ENCODE measurements around the gene CCDC88A.
A peak's percentile ranks its signal among the peaks of the same experiment; 100 is the strongest.
"Not testable (repeated sequence)": the region's sequence is repeated elsewhere in the genome, so short reads cannot be mapped to it uniquely, and the experiment has no call there.

Gene CCDC88A

GRCh38 chr2:55330541-55331297 is 88.9 kb downstream of the CCDC88A start:
- H3K4me1 Mint-ChIP-seq (ENCODE audit: low read depth) = no peaks in the 10 kb centered on the region
- no peaks in the 10 kb centered on the region for H3K27me3 Mint-ChIP-seq (ENCODE audit: low read depth)
- no peak overlapping the region for H3K27ac Mint-ChIP-seq
- peaks cover 2% of the 10 kb centered on the region for H3K36me3 Mint-ChIP-seq (ENCODE audit: low read depth)
- H3K9me3 Mint-ChIP-seq = no peaks in the 10 kb centered on the region
- no peak overlapping the region for H3K4me3 Mint-ChIP-seq

- no peaks in the 10 kb centered on the region for H3K9me3 Mint-ChIP-seq
- no peaks in the 10 kb centered on the region for H3K27me3 Mint-ChIP-seq (ENCODE audit: low read depth)
- H3K36me3 Mint-ChIP-seq (ENCODE audit: low read depth) = peaks cover 2% of the 10 kb centered on the region
These were observed 92.0 kb downstream of the CCDC88A start for GRCh38 chr2:55327470-55328230.

GRCh38 chr2:55314985-55315384 is 104.7 kb downstream of the CCDC88A start:
- H3K27ac Mint-ChIP-seq = no peak overlapping the region
- no peaks in the 10 kb centered on the region for H3K9me3 Mint-ChIP-seq
- H3K4me1 Mint-ChIP-seq (ENCODE audit: low read depth) = peaks cover 7% of the 10 kb centered on the region
- no peaks in the 10 kb centered on the region for H3K36me3 Mint-ChIP-seq (ENCODE audit: low read depth)
- H3K27me3 Mint-ChIP-seq (ENCODE audit: low read depth) = no peaks in the 10 kb centered on the region
- no peak overlapping the region for H3K4me3 Mint-ChIP-seq

More at GRCh38 chr2:55327470-55328230, 92.0 kb downstream of the CCDC88A start:
- H3K4me3 Mint-ChIP-seq = no peak overlapping the region
- no peak overlapping the region for H3K27ac Mint-ChIP-seq
- no peaks in the 10 kb centered on the region for H3K4me1 Mint-ChIP-seq (ENCODE audit: low read depth)

- Mint-ChIP-seq H3K36me3 (ENCODE audit: low read depth) (no peaks in the 10 kb centered on the region), H3K4me1 (ENCODE audit: low read depth) (peaks cover 11% of the 10 kb centered on the region), H3K9me3 (no peaks in the 10 kb centered on the region), H3K27me3 (ENCODE audit: low read depth) (no peaks in the 10 kb centered on the region), H3K4me3 (no peak overlapping the region), H3K27ac (no peak overlapping the region)
These were observed 108.2 kb downstream of the CCDC88A start for GRCh38 chr2:55311444-55311870.

- Mint-ChIP-seq H3K9me3 (no peaks in the 10 kb centered on the region), H3K4me1 (ENCODE audit: low read depth) (peaks cover 11% of the 10 kb centered on the region), H3K27me3 (ENCODE audit: low read depth) (no peaks in the 10 kb centered on the region), H3K27ac (no peak overlapping the region), H3K36me3 (ENCODE audit: low read depth) (no peaks in the 10 kb centered on the region), H3K4me3 (no peak overlapping the region)
These were observed 110.2 kb downstream of the CCDC88A start for GRCh38 chr2:55309446-55309845.

- Mint-ChIP-seq H3K36me3 (ENCODE audit: low read depth) (no peaks in the 10 kb centered on the region), H3K9me3 (no peaks in the 10 kb centered on the region), H3K4me3 (no peak overlapping the region)
These were observed 117.4 kb downstream of the CCDC88A start for GRCh38 chr2:55302241-55302640.

GRCh38 chr2:55301277-55301676 is 118.4 kb downstream of the CCDC88A start:
- H3K9me3 Mint-ChIP-seq = no peaks in the 10 kb centered on the region
- no peak overlapping the region for H3K27ac Mint-ChIP-seq
- H3K36me3 Mint-ChIP-seq (ENCODE audit: low read depth) = no peaks in the 10 kb centered on the region

More at GRCh38 chr2:55302241-55302640, 117.4 kb downstream of the CCDC88A start:
- H3K27ac Mint-ChIP-seq = no peak overlapping the region
- peaks cover 3% of the 10 kb centered on the region for H3K27me3 Mint-ChIP-seq (ENCODE audit: low read depth)
- H3K4me1 Mint-ChIP-seq (ENCODE audit: low read depth) = peaks cover 4% of the 10 kb centered on the region

GRCh38 chr2:55296393-55296792 is 123.3 kb downstream of the CCDC88A start:
- peaks cover 12% of the 10 kb centered on the region for H3K4me1 Mint-ChIP-seq (ENCODE audit: low read depth)
- H3K27me3 Mint-ChIP-seq (ENCODE audit: low read depth) = no peaks in the 10 kb centered on the region
- peaks cover 3% of the 10 kb centered on the region for H3K36me3 Mint-ChIP-seq (ENCODE audit: low read depth)
- no peak overlapping the region for H3K4me3 Mint-ChIP-seq
- no peaks in the 10 kb centered on the region for H3K9me3 Mint-ChIP-seq
- no peak overlapping the region for H3K27ac Mint-ChIP-seq

More at GRCh38 chr2:55301277-55301676, 118.4 kb downstream of the CCDC88A start:
- peaks cover 4% of the 10 kb centered on the region for H3K4me1 Mint-ChIP-seq (ENCODE audit: low read depth)
- no peak overlapping the region for H3K4me3 Mint-ChIP-seq
- peaks cover 3% of the 10 kb centered on the region for H3K27me3 Mint-ChIP-seq (ENCODE audit: low read depth)

- no peak overlapping the region for H3K27ac Mint-ChIP-seq
- no peaks in the 10 kb centered on the region for H3K9me3 Mint-ChIP-seq
- peaks cover 1% of the 10 kb centered on the region for H3K36me3 Mint-ChIP-seq (ENCODE audit: low read depth)
- H3K4me3 Mint-ChIP-seq = peak overlapping the region; percentile 66
- peaks cover 12% of the 10 kb centered on the region for H3K4me1 Mint-ChIP-seq (ENCODE audit: low read depth)
- H3K27me3 Mint-ChIP-seq (ENCODE audit: low read depth) = peaks cover 5% of the 10 kb centered on the region
These were observed 136.6 kb downstream of the CCDC88A start for GRCh38 chr2:55283083-55283482.

GRCh38 chr2:55282110-55282917 is 137.3 kb downstream of the CCDC88A start:
- H3K27ac Mint-ChIP-seq = peak overlapping the region; percentile 93
- no peaks in the 10 kb centered on the region for H3K9me3 Mint-ChIP-seq
- peak overlapping the region; percentile 86 for H3K4me3 Mint-ChIP-seq
- H3K4me1 Mint-ChIP-seq (ENCODE audit: low read depth) = peaks cover 12% of the 10 kb centered on the region
- H3K36me3 Mint-ChIP-seq (ENCODE audit: low read depth) = peaks cover 1% of the 10 kb centered on the region
- H3K27me3 Mint-ChIP-seq (ENCODE audit: low read depth) = peaks cover 5% of the 10 kb centered on the region

GRCh38 chr2:55280851-55281546 is 138.7 kb downstream of the CCDC88A start:
- Mint-ChIP-seq H3K4me3 (peak overlapping the region; percentile 31), H3K27ac (peak overlapping the region; percentile 55), H3K4me1 (ENCODE audit: low read depth) (peaks cover 12% of the 10 kb centered on the region)
- not testable (repeated sequence) for H3K27me3 Mint-ChIP-seq (ENCODE audit: low read depth); H3K36me3 Mint-ChIP-seq (ENCODE audit: low read depth); H3K9me3 Mint-ChIP-seq

GRCh38 chr2:55279859-55280424 is 139.7 kb downstream of the CCDC88A start:
- H3K4me3 Mint-ChIP-seq; H3K36me3 Mint-ChIP-seq (ENCODE audit: low read depth); H3K27me3 Mint-ChIP-seq (ENCODE audit: low read depth); H3K9me3 Mint-ChIP-seq; H3K27ac Mint-ChIP-seq: not testable (repeated sequence)
- H3K4me1 Mint-ChIP-seq (ENCODE audit: low read depth) = peaks cover 12% of the 10 kb centered on the region

- not testable (repeated sequence) for H3K27ac Mint-ChIP-seq; H3K4me3 Mint-ChIP-seq; H3K27me3 Mint-ChIP-seq (ENCODE audit: low read depth); H3K9me3 Mint-ChIP-seq; H3K36me3 Mint-ChIP-seq (ENCODE audit: low read depth)
- H3K4me1 Mint-ChIP-seq (ENCODE audit: low read depth) = peaks cover 12% of the 10 kb centered on the region
These were observed 140.3 kb downstream of the CCDC88A start for GRCh38 chr2:55279214-55279835.

Data from T-helper 1 cell treated with Interleukin-12 subunit alpha and Interleukin-12 subunit beta and Interleukin-4 antibody, amounts not matched to agents 30 μg/mL and 1 μg/mL, for 36 hours (primary cell).